Hematopoietic multipotent progenitor cell treated with erythropoietin and hydrocortisone succinate and interleukin-3 and kit ligand, for 17 days (in vitro differentiated cells): ENCODE data around the gene GRHL1.
A peak's percentile ranks its signal among the peaks of the same experiment; 100 is the strongest.

ENCODE experiments used
- DNase-seq: peaks from one replicate; pipeline ENCODE4 v3.0.0-alpha.2; 2015; ENCODE audit warnings: low spot score

The GRHL1 gene

GRCh38 chr2:10042301-10043161, 91.0 kb downstream of the GRHL1 start:
- no peak for DNase-seq

- DNase-seq, result peak; percentile 93
Observed at GRCh38 chr2:10043256-10043905, 91.9 kb downstream of the GRHL1 start, which contains the start of gene KLF11. TSS of gene KLF11 (plus strand) at chr2:10043550. CDS start at chr2:10043717, 167 bp downstream.

GRCh38 chr2:10043906-10044601, 92.6 kb downstream of the GRHL1 start:
- DNase-seq, result peak; percentile 84

GRCh38 chr2:10045561-10046355, 94.3 kb downstream of the GRHL1 start:
- no peak for DNase-seq

GRCh38 chr2:10046931-10047330, 95.4 kb downstream of the GRHL1 start:
- DNase-seq, result no peak

- no peak for DNase-seq
Observed at GRCh38 chr2:10047616-10048500, 96.4 kb downstream of the GRHL1 start.

GRCh38 chr2:10048501-10049171, 97.1 kb downstream of the GRHL1 start:
- peak; percentile 76 for DNase-seq
